GM23248 (cell line): ENCODE measurements around the gene CCDC144A.
"Not testable (repeated sequence)": the region's sequence is repeated elsewhere in the genome, so short reads cannot be mapped to it uniquely, and the experiment has no call there.

Experiments
- EZH2 ChIP-seq: fragments of 200-600 bp; sonication (generic); IDR thresholded peaks from 2 replicates; pipeline ENCODE4 v1.6.1; 2018; ENCODE audit warnings: antibody characterized with exemption, mild to moderate bottlenecking; ENCODE audit not compliant: insufficient read depth, poor library complexity, severe bottlenecking
- EZH2phosphoT487 ChIP-seq: fragments of 200-600 bp; sonication (generic); IDR thresholded peaks from 2 replicates; pipeline ENCODE4 v1.6.1; 2018; ENCODE audit warnings: antibody characterized with exemption, moderate library complexity, mild to moderate bottlenecking, low read depth; ENCODE audit not compliant: insufficient read depth

GRCh38 chr17:16746571-16746970 is 56.5 kb downstream of the CCDC144A start:
- TF ChIP-seq EZH2phosphoT487, EZH2: not testable (repeated sequence)
